Chondrocyte (in vitro differentiated cells): ENCODE results near the gene EIF5. TPM values are rescaled to one million over a fixed set of nuclear protein-coding genes. Genes with fewer than 3 reads are reported as not detected.

Experiments
- DNase-seq: peaks from one replicate; pipeline ENCODE4 v3.0.0; 2021; ENCODE audit warnings: mixed read lengths, low spot score
- H3K27ac Mint-ChIP-seq: one replicate; pipeline ENCODE4 v1.8.0; 2021; ENCODE audit warnings: mild to moderate bottlenecking, moderate library complexity, mixed read lengths; ENCODE audit not compliant: unreplicated experiment
- H3K27me3 Mint-ChIP-seq: 2 replicates; pipeline ENCODE4 v1.8.0; 2021; ENCODE audit warnings: low read depth, mixed read lengths
- H3K36me3 Mint-ChIP-seq: 2 replicates; pipeline ENCODE4 v1.8.0; 2021; ENCODE audit warnings: low read depth, mixed read lengths
- H3K4me1 Mint-ChIP-seq: 2 replicates; pipeline ENCODE4 v1.8.0; 2021; ENCODE audit warnings: low read depth, mild to moderate bottlenecking, mixed read lengths
- H3K4me3 Mint-ChIP-seq: one replicate; pipeline ENCODE4 v1.8.0; 2021; ENCODE audit warnings: mild to moderate bottlenecking, moderate library complexity, mixed read lengths; ENCODE audit not compliant: unreplicated experiment
- H3K9me3 Mint-ChIP-seq: 2 replicates; pipeline ENCODE4 v1.8.0; 2021; ENCODE audit warnings: low read depth, mixed read lengths
- total RNA-seq: library from RNA; stranded (reverse); gene quantifications from 3 replicates; pipeline ENCODE4 v1.2.1, GENCODE V29; 2021
- TF ChIP-seq, protein P1 (sequence below): fragments of 200-600 bp; sonication (generic); IDR thresholded peaks from 2 replicates; pipeline ENCODE4 v1.5.0; 2021; ENCODE audit warnings: antibody characterized with exemption, mild to moderate bottlenecking, moderate library complexity

EIF5 gene
- total RNA-seq, 1 donor from 2014 or later, result 212 TPM

DNA sequence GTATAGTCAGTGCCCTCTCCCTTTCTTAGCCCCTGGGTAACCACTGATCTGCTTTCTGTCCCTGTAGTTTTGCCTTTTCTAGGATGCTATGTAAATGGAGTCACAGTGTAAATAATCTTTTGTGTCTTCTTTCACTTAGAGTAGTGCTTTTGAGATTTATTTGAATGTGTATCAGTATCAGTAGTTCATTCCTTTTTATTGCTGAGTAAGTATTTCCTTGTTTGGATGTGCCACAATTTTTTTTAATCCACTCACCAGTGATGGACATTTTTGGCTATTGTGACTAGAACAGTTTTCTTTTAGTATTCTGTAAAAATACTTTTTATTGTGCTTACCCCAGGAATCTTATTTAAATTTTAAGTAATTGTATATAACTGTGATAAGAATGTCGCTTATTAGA lies 54.6 kb downstream of the EIF5 start:
- Mint-ChIP-seq H3K36me3 (no peaks in the 10 kb centered on the region), H3K27ac (peak overlapping the region; percentile 64), H3K4me1 (peaks cover 47% of the 10 kb centered on the region), H3K27me3 (no peaks in the 10 kb centered on the region), H3K4me3 (no peak overlapping the region), H3K9me3 (no peaks in the 10 kb centered on the region)
- TF ChIP-seq, protein P1, sequence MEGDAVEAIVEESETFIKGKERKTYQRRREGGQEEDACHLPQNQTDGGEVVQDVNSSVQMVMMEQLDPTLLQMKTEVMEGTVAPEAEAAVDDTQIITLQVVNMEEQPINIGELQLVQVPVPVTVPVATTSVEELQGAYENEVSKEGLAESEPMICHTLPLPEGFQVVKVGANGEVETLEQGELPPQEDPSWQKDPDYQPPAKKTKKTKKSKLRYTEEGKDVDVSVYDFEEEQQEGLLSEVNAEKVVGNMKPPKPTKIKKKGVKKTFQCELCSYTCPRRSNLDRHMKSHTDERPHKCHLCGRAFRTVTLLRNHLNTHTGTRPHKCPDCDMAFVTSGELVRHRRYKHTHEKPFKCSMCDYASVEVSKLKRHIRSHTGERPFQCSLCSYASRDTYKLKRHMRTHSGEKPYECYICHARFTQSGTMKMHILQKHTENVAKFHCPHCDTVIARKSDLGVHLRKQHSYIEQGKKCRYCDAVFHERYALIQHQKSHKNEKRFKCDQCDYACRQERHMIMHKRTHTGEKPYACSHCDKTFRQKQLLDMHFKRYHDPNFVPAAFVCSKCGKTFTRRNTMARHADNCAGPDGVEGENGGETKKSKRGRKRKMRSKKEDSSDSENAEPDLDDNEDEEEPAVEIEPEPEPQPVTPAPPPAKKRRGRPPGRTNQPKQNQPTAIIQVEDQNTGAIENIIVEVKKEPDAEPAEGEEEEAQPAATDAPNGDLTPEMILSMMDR, result no peak
- DNase-seq, result no peak

DNA sequence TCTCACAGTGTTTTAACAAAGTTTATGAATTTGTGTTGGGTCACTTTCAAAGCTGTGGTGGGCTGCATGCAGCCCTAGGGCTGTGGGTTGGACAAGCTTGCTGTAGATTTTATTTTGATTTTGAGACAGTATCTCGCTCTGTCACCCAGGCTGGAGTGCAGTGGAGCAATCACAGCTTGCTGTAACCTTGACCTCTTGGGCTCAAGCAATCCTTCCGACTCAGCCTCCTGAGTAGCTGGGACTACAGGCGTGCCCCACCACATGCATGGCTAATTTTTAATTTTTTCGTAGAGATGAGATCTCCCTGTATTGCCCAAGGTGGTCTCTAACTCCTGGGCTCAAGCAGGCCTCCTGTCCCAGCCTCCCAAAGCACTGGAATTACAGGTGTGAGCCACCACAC lies 56.6 kb downstream of the EIF5 start:
- TF ChIP-seq, protein P1, result no peak

DNA sequence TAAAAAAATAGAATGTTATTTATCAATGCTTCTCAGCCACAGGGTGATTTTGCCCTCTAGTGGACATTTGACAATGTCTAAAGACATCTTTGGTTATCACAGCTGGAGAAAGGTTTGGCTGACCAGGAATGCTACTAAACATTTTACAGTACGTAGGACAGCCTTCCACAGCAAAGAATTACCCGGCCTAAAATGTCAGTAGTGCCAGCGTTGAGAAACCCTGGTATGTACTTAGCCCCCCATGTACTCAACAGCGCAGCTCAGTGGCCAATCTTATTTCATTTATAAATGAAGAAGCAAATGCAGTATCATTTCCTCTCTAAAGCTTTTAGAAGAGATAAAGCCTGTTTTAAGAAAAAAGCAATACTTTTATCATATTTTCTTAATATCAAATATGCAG lies 57.0 kb downstream of the EIF5 start:
- no peaks in the 10 kb centered on the region for H3K27me3 Mint-ChIP-seq
- TF ChIP-seq, protein P1, result peak; percentile 96
- no peaks in the 10 kb centered on the region for H3K9me3 Mint-ChIP-seq
- H3K4me3 Mint-ChIP-seq, result no peak overlapping the region
- H3K4me1 Mint-ChIP-seq, result peaks cover 61% of the 10 kb centered on the region
- H3K27ac Mint-ChIP-seq, result peak overlapping the region; percentile 71
- no peaks in the 10 kb centered on the region for H3K36me3 Mint-ChIP-seq
- no peak for DNase-seq

More for the DNA sequence above, 56.6 kb downstream of the EIF5 start:
- no peaks in the 10 kb centered on the region for H3K27me3 Mint-ChIP-seq
- no peak overlapping the region for H3K4me3 Mint-ChIP-seq
- no peaks in the 10 kb centered on the region for H3K9me3 Mint-ChIP-seq
- peaks cover 56% of the 10 kb centered on the region for H3K4me1 Mint-ChIP-seq
- no peak for DNase-seq
- H3K36me3 Mint-ChIP-seq, result no peaks in the 10 kb centered on the region
- no peak overlapping the region for H3K27ac Mint-ChIP-seq

DNA sequence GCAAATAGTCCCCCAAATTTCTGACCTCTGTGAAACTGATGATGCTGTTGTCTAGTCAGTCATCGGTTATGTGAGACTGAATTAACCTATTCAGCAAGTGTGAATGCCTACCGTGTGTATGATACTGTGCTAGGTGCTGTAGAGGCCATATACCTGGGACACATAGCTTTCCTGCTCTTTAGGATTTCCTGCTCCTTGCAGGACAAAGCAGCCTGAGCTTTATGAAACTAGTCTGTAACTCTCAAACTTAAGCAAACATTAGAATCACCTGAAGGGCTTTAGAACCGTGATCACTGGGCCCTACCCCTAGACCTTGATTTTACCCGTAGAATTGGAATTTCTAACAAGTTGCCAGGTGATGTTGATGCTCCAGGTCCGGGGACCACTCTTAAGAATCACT lies 58.1 kb downstream of the EIF5 start:
- no peak overlapping the region for H3K4me3 Mint-ChIP-seq
- H3K4me1 Mint-ChIP-seq, result peaks cover 62% of the 10 kb centered on the region
- DNase-seq, result no peak
- no peak overlapping the region for H3K27ac Mint-ChIP-seq
- H3K27me3 Mint-ChIP-seq, result no peaks in the 10 kb centered on the region
- no peaks in the 10 kb centered on the region for H3K36me3 Mint-ChIP-seq
- TF ChIP-seq, protein P1, result no peak
- H3K9me3 Mint-ChIP-seq, result no peaks in the 10 kb centered on the region

DNA sequence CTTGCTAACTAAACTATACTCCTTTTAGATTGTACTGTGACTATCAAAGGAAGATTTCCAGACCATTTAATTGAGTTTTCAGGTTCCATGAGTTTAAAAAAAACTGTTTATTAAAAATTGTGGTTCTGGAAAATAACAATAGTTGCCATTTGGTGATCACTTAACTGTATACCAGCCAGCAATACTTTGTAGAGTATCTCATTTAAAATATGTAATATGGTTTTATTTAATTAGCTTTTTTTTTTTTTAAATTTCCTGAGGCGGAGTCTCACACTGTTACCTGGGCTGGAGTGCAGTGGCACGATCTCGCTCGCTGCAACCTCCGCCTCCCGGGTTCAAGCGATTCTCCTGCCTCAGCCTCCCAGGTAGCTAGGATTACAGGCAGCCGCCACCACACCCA lies 58.5 kb downstream of the EIF5 start:
- Mint-ChIP-seq H3K4me3 (no peak overlapping the region), H3K27ac (no peak overlapping the region), H3K36me3 (no peaks in the 10 kb centered on the region), H3K9me3 (no peaks in the 10 kb centered on the region), H3K4me1 (peaks cover 60% of the 10 kb centered on the region), H3K27me3 (no peaks in the 10 kb centered on the region)
- TF ChIP-seq, protein P1, result no peak
- no peak for DNase-seq
